Activated CD4-positive, alpha-beta T cell treated with anti-CD3 and anti-CD28 coated beads, Interleukin-2, amount 50 U/mL, for 16 hours (primary cell): ENCODE measurements around the gene POP7.

Source experiments
- DNase-seq: peaks from one replicate; pipeline ENCODE4 v3.0.0-alpha.2; 2020

POP7 gene

DNA sequence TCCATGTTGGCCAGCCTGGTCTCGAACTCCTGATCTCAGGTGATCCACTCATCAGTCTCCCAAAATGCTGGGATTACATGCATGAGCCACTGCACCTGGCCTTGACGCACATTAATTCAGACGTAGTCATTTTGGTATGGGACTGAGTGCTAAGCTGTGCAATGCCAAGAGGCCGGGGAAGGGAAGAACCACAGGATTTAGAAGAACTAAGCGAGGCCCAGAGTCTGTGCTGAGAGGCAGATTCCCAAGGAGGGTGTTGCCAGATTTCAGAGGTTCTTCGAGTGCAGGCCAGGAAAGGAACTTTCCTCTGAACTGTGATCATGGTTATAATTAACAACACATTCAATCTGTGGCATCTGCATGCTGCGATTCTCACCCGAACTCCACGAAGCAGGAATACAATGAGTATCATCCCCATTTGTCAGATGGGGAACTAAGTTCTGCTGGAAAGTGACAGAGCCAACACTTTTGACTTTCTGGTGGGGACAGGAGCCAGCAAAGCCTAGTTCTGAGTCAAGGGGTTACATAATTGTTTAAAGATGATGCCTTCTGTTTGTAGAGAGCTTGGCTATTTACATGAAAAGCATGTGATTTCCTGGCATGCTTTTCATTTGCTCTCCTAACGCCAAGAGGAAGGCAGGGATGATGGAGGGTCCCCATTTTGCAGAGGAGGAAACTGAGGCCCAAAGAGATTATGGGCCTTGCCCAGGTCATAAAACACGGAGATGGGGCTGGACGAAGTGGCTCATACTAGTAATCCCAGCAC is 21.3 kb downstream of the POP7 start:
- DNase-seq = no peak

DNA sequence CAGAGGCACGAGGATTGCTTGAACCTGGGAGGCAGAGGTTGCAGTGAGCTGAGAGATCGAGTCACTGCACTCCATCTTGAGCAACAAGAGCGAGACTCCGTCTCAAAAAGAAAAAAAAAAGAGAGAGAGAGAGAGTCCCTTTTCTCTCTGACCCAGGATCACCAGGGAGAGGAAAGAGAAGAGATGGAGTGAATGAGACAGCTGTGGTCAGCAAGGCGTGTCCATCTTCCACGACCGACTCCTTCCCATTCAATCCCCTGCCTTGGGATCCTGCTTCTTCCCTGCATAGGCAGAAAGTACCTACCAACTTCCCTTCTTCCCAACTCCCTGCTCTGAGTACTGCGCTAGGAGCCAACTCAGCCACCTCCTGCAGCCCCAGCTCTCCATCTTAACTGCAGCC is 22.3 kb downstream of the POP7 start:
- no peak for DNase-seq

GRCh38 chr7:100730136-100730800 is 24.3 kb downstream of the POP7 start:
- no peak for DNase-seq

DNA sequence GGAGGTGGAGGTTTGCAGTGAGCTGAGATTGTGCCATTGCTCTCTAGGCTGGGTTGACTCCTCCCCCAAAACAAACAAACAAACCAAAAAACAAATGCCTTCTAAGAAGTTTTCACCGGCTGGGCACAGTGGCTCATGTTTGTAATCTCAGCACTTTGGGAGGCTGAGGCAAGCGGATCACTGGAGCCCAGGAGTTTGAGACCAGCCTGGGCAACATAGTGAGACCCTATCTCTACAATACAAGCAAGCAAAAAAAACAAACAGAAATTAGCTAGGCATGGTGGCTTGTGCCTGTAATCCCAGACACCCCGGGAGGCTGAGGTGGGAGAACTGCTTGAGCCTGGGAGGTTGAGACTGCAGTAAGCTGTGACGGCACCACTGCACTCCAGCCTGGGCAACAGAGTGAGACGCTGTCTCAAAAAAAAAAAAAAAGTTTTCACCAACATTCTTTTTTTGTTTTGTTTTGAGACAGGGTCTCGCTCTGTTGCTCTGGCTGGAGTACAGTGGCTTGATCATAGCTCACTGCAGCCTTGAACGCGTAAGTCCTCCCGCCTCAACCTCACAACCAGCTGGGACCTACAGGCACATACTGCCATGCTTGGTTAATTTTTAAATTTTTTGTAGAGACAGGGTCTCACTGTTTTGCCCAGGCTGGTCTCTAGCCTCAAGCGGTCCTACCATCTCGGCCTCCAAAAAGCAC is 26.2 kb downstream of the POP7 start:
- DNase-seq = no peak

- DNase-seq = no peak
Observed at GRCh38 chr7:100735730-100736129, 29.8 kb downstream of the POP7 start.

- DNase-seq = no peak
Observed at GRCh38 chr7:100736671-100737070, 30.8 kb downstream of the POP7 start.

DNA sequence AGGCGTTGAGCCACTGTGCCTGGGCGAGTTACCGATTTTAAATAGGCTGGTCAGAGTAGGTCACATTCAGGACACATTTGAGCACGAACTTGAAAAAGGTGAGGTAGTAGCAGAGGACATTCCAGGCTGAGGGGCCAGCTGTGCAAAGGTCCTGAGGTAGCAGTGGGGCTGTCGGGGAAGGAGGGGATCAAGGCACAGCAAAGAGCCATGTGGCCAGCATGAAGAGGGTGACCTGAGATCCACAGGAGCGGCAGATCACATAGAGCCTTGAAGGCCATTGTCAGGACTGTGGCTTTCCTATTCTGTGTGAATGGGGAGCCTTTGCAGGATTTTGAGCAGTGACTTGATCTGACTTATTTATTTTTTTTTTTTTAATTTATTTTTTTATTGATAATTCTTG is 34.0 kb downstream of the POP7 start:
- no peak for DNase-seq

DNA sequence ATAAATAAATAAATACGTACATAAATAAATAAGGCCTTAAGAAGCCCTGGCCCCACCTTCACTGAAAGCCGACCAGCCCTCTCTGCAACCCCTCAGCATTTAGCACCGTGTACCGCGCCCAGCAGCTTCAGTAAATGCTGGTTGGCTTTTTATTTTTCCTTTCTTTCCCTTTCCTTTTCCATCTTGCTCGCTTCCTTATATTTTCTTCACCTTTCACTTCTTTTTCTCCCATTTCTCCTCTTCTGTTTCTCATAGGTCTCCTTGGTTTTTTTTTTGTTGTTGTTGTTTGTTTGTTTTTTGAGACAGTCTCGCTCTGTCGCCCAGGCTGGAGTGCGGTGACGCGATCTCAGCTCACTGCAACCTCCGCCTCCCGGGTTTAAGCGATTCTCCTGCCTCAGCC is 38.7 kb downstream of the POP7 start:
- no peak for DNase-seq

GRCh38 chr7:100745184-100745583 is 39.3 kb downstream of the POP7 start:
- DNase-seq = peak; percentile 4

- DNase-seq = peak; percentile 1
Observed at GRCh38 chr7:100752994-100753393, 47.1 kb downstream of the POP7 start.

GRCh38 chr7:100753750-100754149 is 47.8 kb downstream of the POP7 start:
- DNase-seq = no peak
